Fibroblast of lung (primary cell): ENCODE results near the gene MEGF8. TPM values are rescaled to one million over a fixed set of nuclear protein-coding genes. Genes with fewer than 3 reads are reported as not detected.

Experiments
- DNase-seq, 2 donors: peaks; one replicate each; pipeline versions ENCODE4 v3.0.0 to v3.0.0-alpha.2; 2010; ENCODE audit warnings: low read depth in 2 of 2
- H2AFZ ChIP-seq: 2 replicates; pipeline ENCODE4 v1.5.1; 2012; ENCODE audit warnings: low read length, control low read depth, inconsistent platforms
- H3K27ac ChIP-seq: 2 replicates; pipeline ENCODE4 v1.5.1; 2011; ENCODE audit warnings: low read length, control low read depth; ENCODE audit not compliant: insufficient read depth
- H3K27me3 ChIP-seq: 2 replicates; pipeline ENCODE4 v1.5.1; 2011; ENCODE audit warnings: mild to moderate bottlenecking, low read length; ENCODE audit not compliant: control insufficient read depth, insufficient read depth
- H3K36me3 ChIP-seq: 2 replicates; pipeline ENCODE4 v1.5.1; 2011; ENCODE audit warnings: low read length; ENCODE audit not compliant: control insufficient read depth, insufficient read depth
- H3K4me1 ChIP-seq: 2 replicates; pipeline ENCODE4 v1.5.1; 2011; ENCODE audit warnings: low read length; ENCODE audit not compliant: control insufficient read depth, insufficient read depth; ENCODE audit errors: extremely low read depth
- H3K4me2 ChIP-seq: 2 replicates; pipeline ENCODE4 v1.5.1; 2011; ENCODE audit warnings: low read length, control low read depth; ENCODE audit not compliant: insufficient read depth; ENCODE audit errors: extremely low read depth
- H3K4me3 ChIP-seq, 4 experiments: fragments of 200-600 bp in 1 of 4; sonication (generic) in 1 of 4; replicated peaks in 1 of 4; 2 replicates each; pipeline ENCODE4 v1.5.1; 2011 to 2016; ENCODE audit warnings: low read length in 4 of 4, low read depth in 3 of 4, mild to moderate bottlenecking in 3 of 4, control low read depth in 2 of 4, inconsistent platforms in 1 of 4, mixed read lengths in 1 of 4; ENCODE audit not compliant: insufficient read depth in 1 of 4; ENCODE audit errors: control extremely low read depth in 1 of 4
- H3K79me2 ChIP-seq: 2 replicates; pipeline ENCODE4 v1.5.1; 2012; ENCODE audit warnings: mild to moderate bottlenecking, low read length, inconsistent platforms; ENCODE audit not compliant: control insufficient read depth, insufficient read depth
- H3K9ac ChIP-seq: 2 replicates; pipeline ENCODE4 v1.5.1; 2011; ENCODE audit warnings: mild to moderate bottlenecking, low read length, control low read depth; ENCODE audit not compliant: insufficient read depth
- H3K9me3 ChIP-seq: 2 replicates; pipeline ENCODE4 v1.5.1; 2012; ENCODE audit warnings: low read depth, low read length; ENCODE audit not compliant: control insufficient read depth, insufficient read depth
- H4K20me1 ChIP-seq: 2 replicates; pipeline ENCODE4 v1.5.1; 2011; ENCODE audit warnings: low read length; ENCODE audit not compliant: control insufficient read depth, insufficient read depth; ENCODE audit errors: extremely low read depth
- CTCF ChIP-seq, 2 donors: IDR thresholded peaks in 1 of 2; conservative IDR thresholded peaks in 1 of 2; 1 replicate in 1 of 2; 2 replicates in 1 of 2; pipeline ENCODE4 v1.5.1; 2011 to 2012; ENCODE audit warnings: low read length in 2 of 2, control low read depth in 1 of 2, inconsistent platforms in 1 of 2, low read depth in 1 of 2, mild to moderate bottlenecking in 1 of 2
- EZH2 ChIP-seq: IDR thresholded peaks from 2 replicates; pipeline ENCODE4 v1.5.1; 2012; ENCODE audit warnings: low read length, control low read depth, mild to moderate bottlenecking; ENCODE audit errors: missing control alignments
- polyA plus RNA-seq, 2 donors: library from polyadenylated mRNA; depleted of rRNA in 1 of 2; stranded (reverse) in 1 of 2; unstranded in 1 of 2; fragments of >200 nt; gene quantifications; 2 replicates each; pipeline ENCODE4 v1.2.1, GENCODE V29; 2011 to 2012; ENCODE audit warnings: missing spikeins in 1 of 2
- total RNA-seq: library from RNA; depleted of rRNA; stranded (reverse); fragments of >200 nt; gene quantifications from 2 replicates; pipeline ENCODE4 v1.2.1, GENCODE V29; 2014

MEGF8 gene
- total and polyA plus RNA-seq, 2 donors (not counting 1 experiment from before 2014, with no cell fraction given), result 9.3 to 27.6 TPM

GRCh38 chr19:42348211-42348610 is 22.8 kb downstream of the MEGF8 start:
- no peaks in the 10 kb centered on the region for H3K27me3 ChIP-seq
- no peak overlapping the region for H3K9ac ChIP-seq
- H2AFZ ChIP-seq, result no peak overlapping the region
- H3K27ac ChIP-seq, result no peak overlapping the region
- H3K79me2 ChIP-seq, result no peaks in the 10 kb centered on the region
- DNase-seq, result no peak
- H3K36me3 ChIP-seq, result peaks cover 2% of the 10 kb centered on the region
- no peak for TF ChIP-seq EZH2
- TF ChIP-seq CTCF (conservative IDR thresholded peaks at IDR 0.05 in 1 of 2, IDR thresholded peaks at IDR 0.05 in 1 of 2; ENCODE audit: low read depth in 1 of 2, low read length in 2 of 2), result no peak
- H4K20me1 ChIP-seq, result no peaks in the 10 kb centered on the region
- H3K9me3 ChIP-seq, result no peaks in the 10 kb centered on the region
- H3K4me1 ChIP-seq, result peaks cover 2% of the 10 kb centered on the region
- H3K4me3 ChIP-seq, result no peak overlapping the region
- no peak overlapping the region for H3K4me2 ChIP-seq

GRCh38 chr19:42349378-42350107 is 24.1 kb downstream of the MEGF8 start:
- H3K4me1 ChIP-seq, result peaks cover 2% of the 10 kb centered on the region
- no peaks in the 10 kb centered on the region for H3K9me3 ChIP-seq
- H3K27ac ChIP-seq, result no peak overlapping the region
- H2AFZ ChIP-seq, result no peak overlapping the region
- no peak for DNase-seq
- H3K27me3 ChIP-seq, result no peaks in the 10 kb centered on the region
- no peak overlapping the region for H3K9ac ChIP-seq
- no peaks in the 10 kb centered on the region for H4K20me1 ChIP-seq
- H3K4me3 ChIP-seq, result no peak overlapping the region
- peaks cover under 1% of the 10 kb centered on the region for H3K36me3 ChIP-seq
- no peak overlapping the region for H3K4me2 ChIP-seq
- H3K79me2 ChIP-seq, result no peaks in the 10 kb centered on the region
- no peak for TF ChIP-seq EZH2
- TF ChIP-seq CTCF (conservative IDR thresholded peaks at IDR 0.05 in 1 of 2, IDR thresholded peaks at IDR 0.05 in 1 of 2; ENCODE audit: low read depth in 1 of 2, low read length in 2 of 2), result no peak

- Histone ChIP-seq H3K36me3 (no peaks in the 10 kb centered on the region), H3K4me3 (no peak overlapping the region), H4K20me1 (no peaks in the 10 kb centered on the region), H3K79me2 (no peaks in the 10 kb centered on the region), H2AFZ (no peak overlapping the region), H3K4me1 (no peaks in the 10 kb centered on the region), H3K4me2 (no peak overlapping the region), H3K27me3 (no peaks in the 10 kb centered on the region), H3K27ac (no peak overlapping the region), H3K9me3 (no peaks in the 10 kb centered on the region), H3K9ac (no peak overlapping the region)
- no peak for DNase-seq
- TF ChIP-seq CTCF (conservative IDR thresholded peaks at IDR 0.05 in 1 of 2, IDR thresholded peaks at IDR 0.05 in 1 of 2; ENCODE audit: low read depth in 1 of 2, low read length in 2 of 2), result no peak
- TF ChIP-seq EZH2, result no peak
Observed at GRCh38 chr19:42350417-42350816, 25.0 kb downstream of the MEGF8 start.
